GM03348 (cell line): ENCODE results near the gene BICRA.
"Not testable (repeated sequence)": the region's sequence is repeated elsewhere in the genome, so short reads cannot be mapped to it uniquely, and the experiment has no call there.

ENCODE experiments used
- DNase-seq: peaks from one replicate; pipeline ENCODE4 v3.0.0; 2012; ENCODE audit warnings: low spot score

Gene BICRA

GRCh38 chr19:47694466-47695273 is 85.7 kb downstream of the BICRA start:
- DNase-seq: no peak

DNA sequence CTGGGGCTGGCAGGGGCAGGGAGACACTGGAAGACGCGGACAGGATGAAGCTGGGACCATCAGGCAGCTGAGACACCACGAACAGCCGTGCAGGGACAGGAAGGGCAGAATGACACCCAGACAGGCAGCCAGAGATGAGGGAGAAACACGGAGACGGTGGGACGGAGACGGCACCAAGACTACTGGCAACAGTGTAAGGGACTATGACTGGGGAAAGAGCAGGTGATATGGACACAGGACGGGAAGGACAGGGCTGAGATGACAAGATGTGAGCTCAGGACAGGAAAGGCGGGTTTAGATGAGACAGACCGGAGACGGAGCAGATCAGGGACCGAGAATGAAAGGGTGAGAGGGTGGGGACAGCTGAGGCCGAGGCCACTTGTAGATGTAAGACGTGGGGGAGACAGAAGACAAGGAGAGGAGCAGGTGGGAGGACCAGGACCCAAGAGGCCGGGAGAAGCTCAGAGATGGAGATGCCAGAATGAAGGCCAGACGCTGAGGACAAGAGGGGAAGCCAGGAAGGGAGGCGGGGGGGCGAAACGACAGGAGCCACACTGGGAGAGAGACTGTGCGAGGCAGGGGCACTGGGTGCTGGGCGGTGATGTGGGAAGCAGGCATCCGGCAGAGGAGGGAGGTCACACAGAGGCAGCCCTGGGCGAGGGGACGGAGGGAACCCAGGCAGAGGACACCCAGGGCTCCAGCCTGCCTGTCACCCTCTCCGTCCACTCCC is 86.8 kb downstream of the BICRA start:
- DNase-seq: no peak

DNA sequence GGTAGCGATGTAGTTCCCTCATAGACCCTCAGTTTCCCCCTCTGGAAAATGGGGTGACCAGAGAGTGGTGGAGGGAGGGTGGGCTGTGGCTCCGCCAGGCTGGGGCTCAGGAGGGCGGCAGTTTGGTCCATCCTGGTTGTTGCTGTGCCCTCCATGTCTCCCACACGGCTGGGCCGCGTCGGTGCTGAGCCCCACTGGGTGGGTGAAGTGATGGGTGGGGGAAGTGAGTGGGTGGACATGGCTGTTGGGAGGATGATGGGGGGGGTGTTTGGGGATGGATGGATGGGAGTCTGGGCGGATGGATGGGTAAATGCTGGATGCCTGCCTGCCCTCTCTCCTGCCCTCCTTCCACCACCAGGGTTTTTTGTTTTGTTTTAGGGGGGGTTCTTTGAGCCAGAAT is 87.7 kb downstream of the BICRA start:
- DNase-seq: no peak

GRCh38 chr19:47697863-47698609 is 89.1 kb downstream of the BICRA start:
- peak; percentile 92 for DNase-seq

- DNase-seq: no peak
These were observed 89.9 kb downstream of the BICRA start for GRCh38 chr19:47698631-47699359.

- DNase-seq: peak; percentile 77
These were observed 90.5 kb downstream of the BICRA start for GRCh38 chr19:47699360-47699917.

DNA sequence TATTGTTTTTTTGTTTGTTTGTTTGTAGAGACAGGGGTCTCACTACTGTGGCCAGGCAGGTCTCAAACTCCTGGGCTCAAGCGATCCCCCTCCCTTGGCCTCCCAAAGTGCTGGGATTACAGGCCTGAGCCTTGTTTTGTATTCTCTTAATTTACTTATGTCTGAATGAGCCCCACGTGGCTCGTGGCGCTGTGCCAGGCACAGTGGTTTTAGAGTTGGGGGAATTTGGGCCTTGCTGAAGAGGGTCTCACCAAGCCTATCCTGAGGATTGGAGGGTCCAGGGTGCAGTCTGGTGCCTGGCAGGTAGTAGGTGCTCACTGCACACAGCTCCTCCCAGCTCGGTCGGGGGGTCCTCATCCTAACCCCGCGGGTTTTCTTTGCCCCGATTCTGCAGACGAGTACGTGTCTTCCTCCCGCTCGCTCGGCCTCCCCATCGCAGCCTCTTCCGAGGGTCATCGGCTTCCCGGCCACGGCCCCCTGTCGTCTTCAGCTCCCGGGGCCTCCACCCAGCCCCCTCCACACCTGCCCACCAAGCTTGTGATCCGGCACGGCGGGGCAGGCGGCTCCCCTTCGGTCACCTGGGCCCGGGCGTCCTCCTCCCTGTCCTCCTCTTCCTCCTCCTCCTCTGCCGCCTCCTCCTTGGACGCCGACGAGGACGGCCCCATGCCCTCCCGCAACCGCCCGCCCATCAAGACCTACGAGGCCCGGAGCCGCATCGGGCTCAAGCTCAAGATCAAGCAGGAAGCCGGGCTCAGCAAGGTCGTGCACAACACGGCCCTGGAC is 92.2 kb downstream of the BICRA start:
- DNase-seq: no peak

DNA sequence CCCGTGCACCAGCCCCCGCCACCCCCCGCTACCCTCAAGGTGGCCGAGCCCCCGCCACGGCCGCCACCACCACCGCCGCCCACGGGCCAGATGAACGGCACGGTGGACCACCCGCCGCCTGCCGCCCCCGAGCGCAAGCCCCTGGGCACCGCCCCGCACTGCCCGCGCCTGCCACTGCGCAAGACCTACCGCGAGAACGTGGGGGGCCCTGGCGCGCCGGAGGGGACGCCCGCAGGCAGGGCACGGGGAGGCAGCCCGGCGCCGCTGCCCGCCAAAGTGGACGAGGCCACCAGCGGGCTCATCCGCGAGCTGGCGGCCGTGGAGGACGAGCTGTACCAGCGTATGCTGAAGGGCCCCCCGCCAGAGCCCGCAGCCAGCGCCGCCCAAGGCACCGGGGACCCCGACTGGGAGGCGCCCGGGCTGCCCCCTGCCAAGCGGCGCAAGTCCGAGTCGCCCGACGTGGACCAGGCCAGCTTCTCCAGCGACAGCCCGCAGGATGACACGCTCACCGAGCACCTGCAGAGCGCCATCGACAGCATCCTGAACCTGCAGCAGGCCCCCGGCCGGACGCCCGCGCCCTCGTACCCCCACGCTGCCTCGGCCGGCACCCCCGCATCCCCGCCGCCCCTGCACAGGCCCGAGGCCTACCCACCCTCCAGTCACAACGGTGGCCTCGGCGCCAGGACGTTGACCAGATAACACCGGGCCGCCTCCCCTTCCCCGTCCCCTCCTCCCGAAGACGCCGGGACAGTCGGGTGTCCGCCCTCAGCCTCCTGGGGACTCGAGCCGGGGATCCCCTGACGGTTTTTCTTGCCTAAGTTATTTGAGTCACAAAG is 93.0 kb downstream of the BICRA start:
- DNase-seq: no peak

- no peak for DNase-seq
These were observed 93.7 kb downstream of the BICRA start for GRCh38 chr19:47702671-47703070.

DNA sequence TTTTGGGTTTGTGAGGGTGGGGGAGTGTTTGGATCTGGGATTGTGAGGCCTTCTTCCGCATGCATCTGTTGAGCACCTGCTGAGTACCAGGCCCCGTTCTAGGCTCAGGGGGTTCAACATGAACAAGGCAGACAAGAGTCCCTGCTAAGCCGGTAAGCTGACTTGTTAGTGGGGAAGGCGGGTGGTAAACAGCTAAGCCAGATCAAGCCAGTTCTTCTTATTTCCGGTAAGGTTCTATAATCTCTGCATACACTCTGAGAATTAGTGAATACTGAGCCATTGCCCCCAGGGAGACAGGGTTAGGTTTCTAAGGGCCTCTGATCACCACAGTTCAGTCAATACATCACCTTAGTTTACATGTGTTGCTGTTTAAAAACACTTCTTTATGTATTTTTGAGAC is 94.4 kb downstream of the BICRA start:
- no peak for DNase-seq

DNA sequence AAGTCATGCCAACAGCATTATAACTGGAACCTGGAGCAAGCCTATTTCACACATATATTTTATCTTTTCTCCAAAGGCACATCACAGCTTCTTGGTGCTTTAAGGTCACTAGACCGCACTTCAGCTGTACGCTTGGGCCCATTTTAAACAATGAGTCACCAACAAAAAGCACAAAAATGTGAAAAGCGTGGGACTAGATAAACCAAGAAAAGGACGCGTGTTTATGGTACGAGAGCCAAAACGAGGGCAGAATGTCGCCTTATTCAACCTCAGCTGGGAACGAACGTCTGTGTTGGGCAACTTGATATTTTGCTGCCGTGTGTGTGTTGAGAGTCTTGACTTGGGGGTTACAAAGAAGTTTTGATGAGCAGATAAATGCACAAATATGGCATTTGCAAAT is 95.1 kb downstream of the BICRA start:
- DNase-seq: no peak

DNA sequence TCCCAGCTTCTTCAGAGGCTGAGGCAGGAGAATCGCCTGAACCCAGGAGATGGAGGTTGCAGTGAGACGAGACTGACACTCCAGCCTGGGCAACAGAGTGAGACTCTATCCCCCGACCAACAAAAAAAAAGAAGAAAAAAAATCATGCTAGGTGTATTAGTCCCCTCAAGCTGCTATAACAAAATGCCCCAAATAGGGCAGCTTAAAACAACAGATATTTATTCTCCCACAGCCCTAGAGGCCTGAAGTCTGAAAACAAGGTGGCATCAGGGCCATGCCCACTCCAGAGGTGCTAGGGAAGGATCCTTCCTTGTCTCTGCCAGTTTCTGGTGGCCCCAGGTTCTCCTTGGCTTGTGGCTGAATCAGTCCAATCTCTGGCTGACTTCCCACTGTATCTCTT is 95.7 kb downstream of the BICRA start:
- no peak for DNase-seq

DNA sequence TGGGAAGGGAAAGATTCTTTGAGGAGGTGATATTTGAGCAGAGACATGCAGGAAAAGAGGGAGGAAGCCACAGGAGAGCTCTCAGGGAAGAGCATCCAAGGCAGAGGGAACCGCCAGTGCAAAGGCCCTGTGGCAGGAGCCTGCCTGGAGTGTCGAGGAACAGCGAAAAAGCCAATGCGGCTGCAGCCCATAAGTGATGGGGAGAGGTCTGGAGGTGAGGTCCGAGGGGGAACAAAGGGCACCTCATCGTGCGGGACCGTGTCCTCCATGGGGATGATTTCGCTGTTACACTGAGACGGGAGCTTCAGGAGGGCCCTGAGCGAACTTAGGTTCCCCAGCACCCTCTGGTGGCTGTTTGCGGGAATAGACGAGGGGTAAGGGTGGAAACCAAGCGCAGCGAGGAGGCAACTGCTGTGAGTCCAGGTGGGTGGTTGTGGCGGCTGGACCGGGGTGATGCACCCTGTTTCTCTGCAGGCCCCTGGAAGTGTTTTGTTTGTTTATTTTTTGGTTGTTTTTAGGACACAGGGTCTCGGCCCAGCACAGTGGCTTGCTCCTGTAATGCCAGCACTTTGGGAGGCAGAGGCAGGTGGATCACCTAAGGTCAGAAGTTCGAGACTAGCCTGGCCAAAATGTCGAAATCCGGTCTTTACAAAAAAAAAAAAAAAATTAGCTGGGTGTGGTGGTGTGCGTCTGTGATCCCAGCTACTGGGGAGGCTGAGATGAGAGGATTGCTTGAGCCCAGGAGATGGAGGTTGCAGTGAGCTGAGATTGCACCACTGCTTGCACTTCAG is 98.4 kb downstream of the BICRA start:
- DNase-seq: peak; percentile 85

- DNase-seq: no peak
These were observed 102.8 kb downstream of the BICRA start for GRCh38 chr19:47711652-47712242.

GRCh38 chr19:47713046-47714021 is 104.4 kb downstream of the BICRA start, which contains the start of gene EHD2:
EHD2 (plus strand) TSS chr19:47713422; CDS start chr19:47716613, 3,191 bp downstream.
- peak; percentile 97 for DNase-seq

- DNase-seq: no peak
These were observed 105.4 kb downstream of the BICRA start for GRCh38 chr19:47714339-47714738.

GRCh38 chr19:47714855-47715254 is 105.9 kb downstream of the BICRA start:
- not testable (repeated sequence) for DNase-seq
